GM18498 (cell line): ENCODE data around the gene HNRNPH1.
"Not testable (repeated sequence)": the region's sequence is repeated elsewhere in the genome, so short reads cannot be mapped to it uniquely, and the experiment has no call there.

Experiments
- ATAC-seq: cut with Tn5 transposase; IDR thresholded peaks from one replicate; pipeline ENCODE4 v1.9.1; 2021; ENCODE audit warnings: mild to moderate bottlenecking, moderate library complexity; ENCODE audit not compliant: unreplicated experiment

Gene HNRNPH1

DNA sequence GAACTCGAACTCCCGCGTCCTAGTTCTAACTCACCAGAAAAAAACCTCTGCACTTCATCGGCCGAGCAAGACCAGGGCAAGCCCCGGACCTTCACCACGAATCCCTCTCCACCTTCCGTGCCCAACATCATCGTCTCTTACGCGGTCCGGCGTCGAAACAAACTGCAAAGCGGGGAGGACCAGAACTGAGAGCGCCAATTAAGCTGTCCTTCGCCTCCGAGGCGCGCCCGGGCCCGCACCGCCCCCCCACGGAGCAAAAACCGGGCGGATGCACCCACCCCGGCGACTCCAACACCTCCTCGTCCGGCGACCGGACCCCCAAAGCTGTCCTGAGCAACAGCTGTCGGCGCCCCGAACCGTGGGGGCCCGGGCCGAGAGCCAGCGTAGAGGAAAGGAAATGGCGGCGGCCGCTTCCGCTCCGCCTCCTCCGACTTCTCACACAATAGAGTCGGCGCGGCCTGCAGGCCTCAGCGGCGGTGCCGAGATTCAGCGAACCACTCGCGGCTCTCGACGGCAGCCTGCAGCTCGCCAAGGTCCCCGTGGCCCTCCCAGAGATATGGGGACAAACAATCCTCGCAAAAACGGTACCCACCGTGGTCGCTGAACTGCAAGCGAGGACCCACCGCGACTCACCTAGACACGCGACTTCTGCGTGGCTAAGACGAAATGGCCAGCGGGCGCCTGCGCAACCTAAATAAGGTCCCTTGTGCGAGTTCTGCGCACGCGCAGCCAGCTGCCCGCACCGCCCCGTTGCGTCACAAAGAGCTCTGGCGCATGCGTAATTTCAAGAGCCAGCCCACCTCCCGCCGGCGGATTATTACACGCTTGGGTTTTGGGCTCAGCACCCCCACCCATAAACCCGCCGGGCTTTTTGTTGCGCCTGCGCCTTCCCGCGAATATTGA, at the start of gene HNRNPH1:
Gene HNRNPH1, minus strand, starts transcription at position 669 of the 903 bp plus-strand sequence. Its CDS starts 538 bp downstream, at position 131.
- peak; percentile 75 for ATAC-seq

DNA sequence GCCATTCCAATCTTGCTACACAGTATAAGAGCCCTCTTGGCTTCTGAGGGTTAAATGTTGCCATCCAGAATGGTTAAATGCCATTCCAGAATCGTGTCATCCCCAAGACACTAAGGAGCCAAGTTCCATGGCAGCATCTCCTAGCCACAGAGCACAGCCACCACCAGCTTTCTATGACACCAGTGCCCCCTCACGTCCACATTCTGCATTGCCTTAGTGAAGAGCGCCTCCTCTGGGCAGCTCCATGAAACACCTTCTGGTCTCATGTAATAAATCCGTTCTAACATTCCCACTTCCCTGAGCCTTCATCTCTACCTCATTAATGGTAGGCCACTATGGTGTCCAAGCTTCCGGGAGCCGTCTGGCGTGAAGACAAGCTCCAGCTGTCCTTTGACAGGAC, 44.9 kb upstream of the HNRNPH1 start:
- no peak for ATAC-seq

DNA sequence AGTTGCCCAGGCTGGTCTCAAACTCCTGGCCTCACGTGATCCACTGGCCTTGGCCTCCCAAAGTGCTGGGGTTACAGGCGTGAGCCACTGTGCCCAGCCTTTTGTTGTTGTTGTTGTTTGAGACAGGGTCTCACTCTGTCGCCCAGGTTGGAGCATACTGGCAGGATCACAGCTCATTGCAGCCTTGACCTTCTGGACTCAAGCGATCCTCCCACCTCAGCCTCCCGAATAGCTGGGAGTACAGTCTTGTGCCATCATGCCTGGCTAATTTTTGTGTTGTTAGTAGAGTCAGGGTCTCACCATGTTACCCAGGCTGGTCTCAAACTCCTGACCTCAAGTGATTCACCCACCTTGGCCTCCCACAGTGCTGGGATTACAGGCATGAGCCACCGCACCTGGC, 38.2 kb upstream of the HNRNPH1 start:
- not testable (repeated sequence) for ATAC-seq

DNA sequence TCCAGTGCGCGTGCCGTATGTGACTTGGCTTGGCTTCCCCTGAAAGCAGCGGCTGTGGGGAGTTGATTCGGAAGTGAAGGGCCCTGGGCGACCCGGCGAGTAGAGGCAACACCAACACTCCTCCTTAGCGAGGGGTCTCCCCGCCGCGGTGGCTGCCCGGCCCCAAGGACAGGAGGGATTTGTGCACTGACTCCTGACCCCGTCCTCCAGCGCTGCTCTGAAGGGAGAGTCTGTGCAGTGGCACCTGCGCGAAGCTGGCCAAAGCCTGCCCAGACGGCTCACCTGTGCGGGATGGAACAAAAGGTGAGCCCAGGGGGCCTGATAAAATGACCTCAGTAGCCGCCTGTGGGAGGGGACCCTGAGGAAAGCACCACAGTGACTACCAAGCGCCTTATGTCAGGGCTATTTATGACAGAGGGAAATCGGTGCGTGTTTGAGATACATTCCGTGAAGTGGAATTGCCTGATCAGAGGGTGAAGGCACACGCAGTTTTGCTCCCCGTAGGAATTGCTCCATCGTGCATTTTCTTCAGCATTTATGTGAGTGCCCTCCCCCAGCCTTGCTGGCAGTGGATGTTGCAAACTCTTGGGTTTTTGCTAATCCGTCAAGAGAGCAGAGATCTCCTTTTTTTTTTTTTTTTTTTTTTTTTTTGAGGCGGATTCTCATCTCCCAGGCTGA, 34.8 kb upstream of the HNRNPH1 start:
- peak; percentile 63 for ATAC-seq

GRCh38 chr5:179657302-179658178, 34.1 kb upstream of the HNRNPH1 start:
- ATAC-seq: peak; percentile 92

DNA sequence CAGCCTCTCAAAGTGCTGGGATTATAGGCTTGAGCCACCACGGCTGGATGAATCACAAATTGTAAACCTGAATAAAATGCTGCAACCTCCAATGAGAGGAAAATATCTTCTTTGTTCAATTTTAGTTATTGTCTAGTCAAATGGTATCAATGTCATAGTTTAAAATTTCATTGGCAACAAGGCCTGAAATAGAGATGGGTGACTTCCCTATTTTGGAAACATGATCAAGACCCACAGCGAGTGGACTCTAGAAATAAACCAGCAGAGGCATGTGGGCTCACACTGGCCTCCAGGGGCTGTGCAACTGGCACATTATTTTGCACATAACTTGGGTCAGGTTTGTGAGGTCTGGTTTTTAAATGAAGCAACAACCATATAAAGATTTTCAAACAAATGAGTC, 29.7 kb upstream of the HNRNPH1 start:
- ATAC-seq: not testable (repeated sequence)

DNA sequence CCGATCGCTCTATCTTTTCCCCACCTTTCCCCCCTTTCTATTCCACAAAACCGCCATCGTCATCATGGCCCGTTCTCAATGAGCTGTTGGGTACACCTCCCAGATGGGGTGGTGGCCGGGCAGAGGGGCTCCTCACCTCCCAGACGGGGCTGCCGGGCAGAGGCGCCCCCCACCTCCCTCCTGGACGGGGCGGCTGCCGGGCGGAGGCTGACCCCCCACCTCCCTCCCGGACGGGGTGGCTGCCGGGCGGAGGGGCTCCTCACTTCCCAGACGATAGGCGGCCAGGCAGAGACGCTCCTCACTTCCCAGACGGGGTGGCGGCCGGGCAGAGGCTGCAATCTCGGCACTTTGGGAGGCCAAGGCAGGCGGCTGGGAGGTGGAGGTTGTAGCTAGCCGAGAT, 26.8 kb upstream of the HNRNPH1 start:
- ATAC-seq: not testable (repeated sequence)

GRCh38 chr5:179649166-179649703, 25.8 kb upstream of the HNRNPH1 start:
- ATAC-seq: not testable (repeated sequence)

DNA sequence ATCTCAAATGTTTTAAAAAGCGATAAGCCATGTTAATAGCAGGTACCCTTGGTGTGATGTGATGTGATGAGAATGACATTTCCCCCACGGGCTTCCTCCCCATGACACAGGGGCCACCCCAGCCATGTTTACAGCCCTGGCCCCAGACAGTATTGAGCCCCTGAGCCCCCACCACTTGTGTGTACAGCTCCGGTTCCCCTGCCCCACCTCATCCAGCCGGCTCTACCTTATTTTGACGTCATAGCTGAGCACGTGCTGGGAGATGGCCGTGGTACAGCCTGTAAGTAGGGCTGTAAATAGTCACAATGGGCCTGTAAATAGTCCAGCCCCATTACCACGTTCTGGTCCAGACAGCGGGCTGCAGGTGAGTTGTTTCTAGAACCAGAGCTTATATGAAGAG, 24.9 kb upstream of the HNRNPH1 start:
- no peak for ATAC-seq

GRCh38 chr5:179644766-179645165, 21.3 kb upstream of the HNRNPH1 start:
- ATAC-seq: not testable (repeated sequence)

DNA sequence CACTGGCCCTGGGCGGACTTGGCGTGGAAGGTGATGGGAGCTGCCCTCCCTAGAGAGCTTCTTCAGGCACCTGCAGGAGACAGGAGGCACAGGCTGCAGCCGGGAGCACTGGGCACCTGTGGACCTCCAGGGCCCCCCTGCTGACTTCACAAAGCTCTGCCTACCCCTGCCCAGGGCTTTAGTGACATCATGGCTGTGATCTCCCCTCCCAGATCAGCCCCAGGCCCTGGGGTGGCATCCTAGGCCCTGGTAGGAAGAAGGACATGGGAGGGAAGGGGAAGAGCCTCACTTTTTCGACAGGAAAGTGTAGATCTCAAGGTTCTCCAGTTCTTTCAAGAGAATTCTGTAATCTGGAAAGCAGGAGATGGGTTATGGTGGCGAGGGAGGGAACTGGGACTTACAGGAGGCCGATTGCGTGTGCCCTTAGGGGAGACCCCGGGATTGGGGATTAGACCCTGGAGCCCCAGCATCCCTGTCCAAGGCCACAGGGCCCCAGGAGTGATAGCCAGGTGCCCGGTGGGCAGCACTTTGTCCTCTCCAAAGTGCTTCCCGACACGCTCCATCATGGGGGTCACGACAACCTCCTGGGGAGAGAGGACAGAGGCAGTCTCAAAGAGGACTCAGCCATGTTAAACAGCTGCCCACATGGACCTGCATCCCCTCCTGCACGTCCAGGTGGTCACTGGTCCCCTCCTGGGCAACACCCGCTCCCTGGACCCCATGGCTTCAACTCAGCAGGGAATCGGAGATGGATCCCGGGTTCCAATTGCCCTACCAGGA, 19.9 kb upstream of the HNRNPH1 start:
- ATAC-seq: not testable (repeated sequence)

DNA sequence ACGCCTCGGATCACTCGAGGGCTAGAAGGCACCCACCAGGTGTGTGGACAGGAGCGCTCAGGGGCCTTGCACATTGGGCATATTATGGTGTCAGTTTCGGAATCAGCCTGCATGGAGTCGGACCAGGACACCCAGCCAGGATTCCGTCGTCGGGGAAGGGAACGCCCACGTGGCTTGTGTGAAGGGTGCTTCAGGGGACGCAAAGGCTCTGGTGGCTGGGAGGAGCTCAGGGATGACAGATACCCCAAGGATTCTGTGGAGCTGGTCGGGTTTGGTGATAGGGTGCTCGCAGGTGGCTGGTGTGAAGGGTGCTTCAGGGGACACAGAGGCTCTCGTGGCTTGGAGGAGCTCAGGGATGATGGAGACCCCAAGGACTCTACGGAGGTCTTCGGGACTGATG, 19.2 kb upstream of the HNRNPH1 start:
- not testable (repeated sequence) for ATAC-seq

- not testable (repeated sequence) for ATAC-seq
Observed at GRCh38 chr5:179641745-179642144, 18.3 kb upstream of the HNRNPH1 start.

DNA sequence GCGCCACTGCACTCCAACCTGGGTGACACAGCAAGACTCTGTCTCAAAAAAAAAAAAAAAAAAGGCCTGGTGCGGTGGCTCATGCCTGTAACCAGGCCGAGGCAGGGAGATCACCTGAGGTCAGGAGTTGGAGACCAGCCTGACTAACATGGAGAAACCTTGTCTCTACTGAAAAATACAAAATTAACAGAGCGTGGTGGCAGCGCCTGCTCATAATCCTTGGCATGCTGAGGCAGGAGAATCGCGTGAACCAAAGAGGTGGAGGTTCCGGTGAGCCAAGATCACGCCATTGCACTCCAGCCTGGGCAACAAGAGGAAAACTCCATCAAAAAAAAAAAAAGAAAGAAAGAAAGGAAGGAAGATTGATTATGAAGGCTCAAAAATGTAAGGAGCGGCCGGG, 15.8 kb upstream of the HNRNPH1 start:
- not testable (repeated sequence) for ATAC-seq

DNA sequence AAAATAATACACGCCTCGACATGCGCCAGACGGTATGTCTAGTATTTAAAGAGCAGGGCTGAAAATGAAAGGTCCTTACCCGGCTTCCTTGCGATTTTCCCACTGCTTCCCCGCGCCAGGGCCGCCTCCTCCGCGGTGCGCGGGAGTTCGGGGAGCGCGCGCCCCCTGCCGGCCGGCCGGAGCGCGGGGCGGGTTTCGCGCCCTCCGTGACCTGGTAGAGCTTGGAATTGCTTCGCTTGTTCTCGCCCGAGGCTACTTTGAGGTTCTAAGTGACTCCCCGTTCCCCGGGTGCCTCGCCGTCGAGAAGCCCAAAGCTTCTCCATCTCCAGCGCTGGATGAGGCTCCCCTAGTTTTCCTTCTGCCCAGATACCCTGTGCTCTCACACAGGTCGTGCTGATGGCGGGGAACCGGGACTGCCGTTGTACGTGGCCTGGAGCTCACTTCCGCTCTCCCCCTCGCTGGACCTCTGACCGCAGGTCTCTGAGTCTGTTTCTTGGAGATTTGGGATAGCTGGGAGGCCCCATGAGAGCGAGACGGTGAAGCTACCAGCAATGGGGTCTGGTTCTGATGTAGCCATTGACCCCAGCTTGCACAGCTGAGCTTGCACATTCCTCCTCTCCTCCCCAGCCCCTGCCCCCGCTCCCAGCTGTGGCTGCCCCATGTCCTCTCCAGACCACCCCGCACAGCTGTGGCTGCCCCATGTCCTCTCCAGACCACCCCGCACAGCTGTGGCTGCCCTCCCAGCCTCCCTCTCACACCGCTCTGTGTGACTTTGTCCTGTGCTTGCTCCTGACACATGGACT, 11.1 kb upstream of the HNRNPH1 start:
- peak; percentile 94 for ATAC-seq

DNA sequence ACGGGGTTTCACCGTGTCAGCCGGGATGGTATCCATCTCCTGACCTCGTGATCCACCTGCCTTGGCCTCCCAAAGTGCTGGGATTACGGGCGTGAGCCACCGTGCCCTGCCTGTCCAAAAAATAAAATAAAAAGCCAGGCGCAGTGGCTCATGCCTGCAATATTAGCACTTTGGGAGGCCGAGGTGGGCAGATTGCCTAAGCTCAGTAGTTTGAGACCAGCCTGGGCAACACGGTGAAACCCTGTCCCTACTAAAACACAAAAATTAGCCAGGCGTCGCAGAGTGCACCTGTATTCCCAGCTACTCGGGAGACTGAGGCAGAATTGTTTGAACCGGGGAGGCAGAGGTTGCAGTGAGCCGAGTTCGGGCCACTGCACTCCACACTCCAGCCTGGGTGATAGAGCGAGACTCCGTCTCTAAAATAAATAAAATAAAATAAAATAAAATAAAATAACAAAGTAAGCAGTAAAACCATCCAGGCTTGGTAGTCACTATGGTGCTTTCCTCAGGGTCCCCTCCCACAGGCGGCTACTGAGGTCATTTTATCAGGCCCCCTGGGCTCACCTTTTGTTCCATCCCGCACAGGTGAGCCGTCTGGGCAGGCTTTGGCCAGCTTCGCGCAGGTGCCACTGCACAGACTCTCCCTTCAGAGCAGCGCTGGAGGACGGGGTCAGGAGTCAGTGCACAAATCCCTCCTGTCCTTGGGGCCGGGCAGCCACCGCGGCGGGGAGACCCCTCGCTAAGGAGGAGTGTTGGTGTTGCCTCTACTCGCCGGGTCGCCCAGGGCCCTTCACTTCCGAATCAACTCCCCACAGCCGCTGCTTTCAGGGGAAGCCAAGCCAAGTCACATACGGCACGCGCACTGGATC, 10.3 kb upstream of the HNRNPH1 start:
- peak; percentile 66 for ATAC-seq

- no peak for ATAC-seq
Observed at GRCh38 chr5:179624841-179625271, 1.4 kb upstream of the HNRNPH1 start.
